DND-41 (cell line): ENCODE results near the gene SUN3.

Experiments used
- ATAC-seq: fragments of 200-7000 bp; cut with Tn5 transposase; 3 replicates; pipeline ENCODE4 v1.9.1; 2021; ENCODE audit warnings: low read depth; ENCODE audit not compliant: insufficient read depth
- DNase-seq: peaks from one replicate; pipeline ENCODE4 v3.0.0-alpha.2; 2020
- H2AFZ ChIP-seq: 2 replicates; pipeline ENCODE4 v1.6.0; 2012; ENCODE audit warnings: low read depth, low read length
- H3K27ac ChIP-seq: 2 replicates; pipeline ENCODE4 v1.5.1; 2012; ENCODE audit warnings: low read length, inconsistent platforms
- H3K27me3 ChIP-seq: fragments of 200-600 bp; sonication (generic); 2 replicates; pipeline ENCODE4 v1.6.0; 2012; ENCODE audit warnings: low read length, mild to moderate bottlenecking, inconsistent platforms; ENCODE audit not compliant: insufficient read depth, poor library complexity
- H3K36me3 ChIP-seq: 2 replicates; pipeline ENCODE4 v1.5.1; 2012; ENCODE audit warnings: low read length, inconsistent platforms; ENCODE audit not compliant: insufficient read depth
- H3K4me1 ChIP-seq: 2 replicates; pipeline ENCODE4 v1.5.1; 2012; ENCODE audit warnings: mild to moderate bottlenecking, low read length; ENCODE audit not compliant: insufficient read depth
- H3K4me2 ChIP-seq: 2 replicates; pipeline ENCODE4 v1.6.0; 2012; ENCODE audit warnings: mild to moderate bottlenecking, moderate library complexity, low read length, inconsistent platforms; ENCODE audit not compliant: insufficient read depth
- H3K4me3 ChIP-seq, 2 experiments: fragments of 200-600 bp in 1 of 2; shearing (Covaris generic) in 1 of 2; 2 replicates each; pipeline ENCODE4 v1.5.1; 2012 to 2016; ENCODE audit warnings: inconsistent platforms in 2 of 2, low read length in 2 of 2, mild to moderate bottlenecking in 2 of 2, low read depth in 1 of 2, moderate library complexity in 1 of 2
- H3K79me2 ChIP-seq: 2 replicates; pipeline ENCODE4 v1.6.0; 2012; ENCODE audit warnings: low read length, inconsistent platforms; ENCODE audit not compliant: insufficient read depth
- H3K9ac ChIP-seq: 2 replicates; pipeline ENCODE4 v1.6.0; 2012; ENCODE audit warnings: low read depth, mild to moderate bottlenecking, inconsistent platforms, low read length, moderate library complexity
- H3K9me3 ChIP-seq: 2 replicates; pipeline ENCODE4 v1.5.1; 2012; ENCODE audit warnings: low read length, moderate library complexity, mild to moderate bottlenecking, inconsistent platforms; ENCODE audit not compliant: insufficient read depth, severe bottlenecking
- H4K20me1 ChIP-seq: 2 replicates; pipeline ENCODE4 v1.6.0; 2012; ENCODE audit warnings: low read length; ENCODE audit not compliant: insufficient read depth
- EZH2 ChIP-seq: IDR thresholded peaks from 3 replicates; pipeline ENCODE4 v1.6.1; 2012; ENCODE audit warnings: borderline replicate concordance, low read depth, mild to moderate bottlenecking, moderate library complexity, low read length, inconsistent platforms; ENCODE audit not compliant: severe bottlenecking
- TF ChIP-seq, protein P1 (sequence below): IDR thresholded peaks from 2 replicates; pipeline ENCODE4 v1.5.1; 2012; ENCODE audit warnings: borderline replicate concordance, low read length, moderate library complexity, mild to moderate bottlenecking; ENCODE audit not compliant: poor library complexity, severe bottlenecking; ENCODE audit errors: extremely low read depth

Gene SUN3

DNA sequence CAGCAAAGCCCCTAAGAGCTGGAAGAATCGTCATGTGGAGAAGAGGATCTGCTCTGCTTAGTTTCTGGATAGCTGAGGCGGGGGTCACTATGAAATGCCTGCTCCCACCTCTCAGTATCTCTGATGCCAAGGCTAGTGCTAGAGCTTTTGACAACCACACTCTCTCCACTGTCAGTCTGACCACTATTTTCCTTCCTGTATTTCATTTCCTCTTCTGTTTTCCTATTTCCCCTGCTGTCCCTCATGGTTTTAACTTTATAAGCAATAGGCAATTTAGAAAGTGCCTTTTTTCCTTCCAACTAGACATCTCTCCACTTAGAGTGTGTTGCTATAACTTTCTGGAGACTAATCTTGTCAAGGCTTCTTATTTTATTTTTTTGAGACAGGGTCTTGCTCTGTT is 30.1 kb upstream of the SUN3 start:
- H3K4me1 ChIP-seq, result no peaks in the 10 kb centered on the region
- no peaks in the 10 kb centered on the region for H3K27me3 ChIP-seq
- no peak overlapping the region for H3K9ac ChIP-seq
- no peaks in the 10 kb centered on the region for H3K79me2 ChIP-seq
- no peaks in the 10 kb centered on the region for H4K20me1 ChIP-seq
- H3K9me3 ChIP-seq, result no peaks in the 10 kb centered on the region
- H3K36me3 ChIP-seq, result no peaks in the 10 kb centered on the region
- TF ChIP-seq EZH2, result no peak
- TF ChIP-seq, protein P1, sequence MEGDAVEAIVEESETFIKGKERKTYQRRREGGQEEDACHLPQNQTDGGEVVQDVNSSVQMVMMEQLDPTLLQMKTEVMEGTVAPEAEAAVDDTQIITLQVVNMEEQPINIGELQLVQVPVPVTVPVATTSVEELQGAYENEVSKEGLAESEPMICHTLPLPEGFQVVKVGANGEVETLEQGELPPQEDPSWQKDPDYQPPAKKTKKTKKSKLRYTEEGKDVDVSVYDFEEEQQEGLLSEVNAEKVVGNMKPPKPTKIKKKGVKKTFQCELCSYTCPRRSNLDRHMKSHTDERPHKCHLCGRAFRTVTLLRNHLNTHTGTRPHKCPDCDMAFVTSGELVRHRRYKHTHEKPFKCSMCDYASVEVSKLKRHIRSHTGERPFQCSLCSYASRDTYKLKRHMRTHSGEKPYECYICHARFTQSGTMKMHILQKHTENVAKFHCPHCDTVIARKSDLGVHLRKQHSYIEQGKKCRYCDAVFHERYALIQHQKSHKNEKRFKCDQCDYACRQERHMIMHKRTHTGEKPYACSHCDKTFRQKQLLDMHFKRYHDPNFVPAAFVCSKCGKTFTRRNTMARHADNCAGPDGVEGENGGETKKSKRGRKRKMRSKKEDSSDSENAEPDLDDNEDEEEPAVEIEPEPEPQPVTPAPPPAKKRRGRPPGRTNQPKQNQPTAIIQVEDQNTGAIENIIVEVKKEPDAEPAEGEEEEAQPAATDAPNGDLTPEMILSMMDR, result no peak
- H3K4me3 ChIP-seq, result no peak overlapping the region
- H2AFZ ChIP-seq, result no peak overlapping the region
- DNase-seq, result no peak
- H3K4me2 ChIP-seq, result no peak overlapping the region
- ATAC-seq, result no peak
- no peak overlapping the region for H3K27ac ChIP-seq

DNA sequence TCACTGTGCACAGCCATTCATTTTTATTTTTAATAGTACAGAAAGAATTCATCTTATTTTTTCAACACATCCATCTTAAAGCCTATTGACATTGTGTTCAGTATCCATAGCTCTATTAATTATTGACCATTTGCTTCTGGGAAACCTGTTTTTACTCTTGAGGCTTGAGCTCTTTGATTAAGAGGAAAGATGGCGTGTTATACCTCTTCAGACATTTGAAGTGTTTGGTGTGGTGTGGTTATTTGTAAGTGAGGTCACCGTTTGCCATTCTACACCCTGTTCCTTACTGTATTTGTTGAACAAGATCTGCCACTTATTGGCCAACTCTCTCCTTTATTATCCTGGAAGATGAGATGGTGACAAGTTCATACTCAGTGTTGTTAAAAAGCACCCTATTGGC is 24.8 kb upstream of the SUN3 start:
- Histone ChIP-seq H3K9me3 (no peaks in the 10 kb centered on the region), H2AFZ (no peak overlapping the region), H3K36me3 (no peaks in the 10 kb centered on the region), H4K20me1 (no peaks in the 10 kb centered on the region), H3K27me3 (no peaks in the 10 kb centered on the region), H3K9ac (no peak overlapping the region), H3K4me1 (no peaks in the 10 kb centered on the region), H3K4me2 (no peak overlapping the region), H3K27ac (no peak overlapping the region), H3K4me3 (no peak overlapping the region), H3K79me2 (no peaks in the 10 kb centered on the region)
- no peak for ATAC-seq
- DNase-seq, result no peak
- no peak for TF ChIP-seq EZH2
- TF ChIP-seq, protein P1, result no peak

GRCh38 chr7:48052748-48053147 is 23.8 kb upstream of the SUN3 start:
- Histone ChIP-seq H3K4me3 (no peak overlapping the region), H4K20me1 (no peaks in the 10 kb centered on the region), H2AFZ (no peak overlapping the region), H3K9ac (no peak overlapping the region), H3K4me2 (no peak overlapping the region), H3K27ac (no peak overlapping the region), H3K9me3 (no peaks in the 10 kb centered on the region), H3K27me3 (no peaks in the 10 kb centered on the region), H3K79me2 (no peaks in the 10 kb centered on the region), H3K36me3 (no peaks in the 10 kb centered on the region), H3K4me1 (no peaks in the 10 kb centered on the region)
- ATAC-seq, result no peak
- no peak for DNase-seq
- TF ChIP-seq, protein P1, result no peak
- no peak for TF ChIP-seq EZH2

DNA sequence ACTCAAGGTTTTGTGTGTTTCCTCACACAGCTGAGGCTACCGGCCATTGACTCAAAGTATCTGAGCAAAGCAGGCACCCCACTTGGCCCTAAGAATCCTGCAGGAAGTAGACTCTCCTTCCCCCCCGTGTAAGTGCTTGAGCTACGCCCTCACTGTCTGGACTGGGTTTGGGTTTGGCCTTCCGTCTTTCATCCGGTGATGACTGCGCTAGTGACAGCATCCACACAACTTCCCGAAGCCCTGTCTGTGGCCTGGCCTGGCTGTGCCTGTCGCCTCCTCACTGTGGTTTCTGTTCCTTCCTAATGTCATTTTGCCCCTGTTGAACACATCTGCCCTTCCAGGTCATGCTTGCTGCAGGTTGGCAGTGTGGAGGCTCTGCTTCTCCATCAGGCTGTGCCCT is 20.9 kb upstream of the SUN3 start:
- Histone ChIP-seq H3K9ac (no peak overlapping the region), H3K27me3 (no peaks in the 10 kb centered on the region), H3K4me2 (no peak overlapping the region), H3K27ac (no peak overlapping the region), H4K20me1 (no peaks in the 10 kb centered on the region), H3K79me2 (no peaks in the 10 kb centered on the region), H2AFZ (no peak overlapping the region), H3K4me1 (no peaks in the 10 kb centered on the region), H3K9me3 (no peaks in the 10 kb centered on the region), H3K4me3 (no peak overlapping the region), H3K36me3 (no peaks in the 10 kb centered on the region)
- ATAC-seq, result no peak
- TF ChIP-seq, protein P1, result no peak
- TF ChIP-seq EZH2, result no peak
- no peak for DNase-seq
